Activated CD8-positive, alpha-beta T cell treated with anti-CD3 and anti-CD28 coated beads for 36 hours (primary cell): Measurements from ENCODE around the gene SNX22. TPM values are rescaled to one million over a fixed set of nuclear protein-coding genes. Genes with fewer than 3 reads are reported as not detected.

Experiments
- ATAC-seq: fragments of 200-7000 bp; cut with Tn5 transposase; one replicate; pipeline ENCODE4 v1.10.0; 2021; ENCODE audit warnings: mild to moderate bottlenecking, moderate library complexity
- CTCF ChIA-PET: fragments of 350-600 bp; sonication (Branson Sonifier 250); formaldehyde crosslinking; loops from one replicate; lab custom pipeline; 2021; ENCODE audit warnings: antibody characterized with exemption; lab: Charles Lee
- POLR2A ChIA-PET: fragments of 350-600 bp; sonication (Branson Sonifier 250); formaldehyde crosslinking; loops from one replicate; lab custom pipeline; 2021; ENCODE audit warnings: antibody characterized with exemption; lab: Charles Lee
- DNase-seq: peaks from one replicate; pipeline ENCODE4 v3.0.0-alpha.2; 2020
- H3K27ac Mint-ChIP-seq: one replicate; pipeline ENCODE4 v1.8.0; 2021; ENCODE audit warnings: mild to moderate bottlenecking, mixed read lengths
- H3K27me3 Mint-ChIP-seq: one replicate; pipeline ENCODE4 v1.8.0; 2021; ENCODE audit warnings: mixed read lengths
- H3K36me3 Mint-ChIP-seq: one replicate; pipeline ENCODE4 v1.8.0; 2021; ENCODE audit warnings: low read depth, mixed read lengths
- H3K4me1 Mint-ChIP-seq: one replicate; pipeline ENCODE4 v1.8.0; 2021; ENCODE audit warnings: low read depth, mixed read lengths
- H3K4me3 Mint-ChIP-seq: one replicate; pipeline ENCODE4 v1.8.0; 2021; ENCODE audit warnings: mild to moderate bottlenecking, moderate library complexity, mixed read lengths
- H3K9me3 Mint-ChIP-seq: one replicate; pipeline ENCODE4 v1.8.0; 2021; ENCODE audit warnings: mixed read lengths
- CTCF ChIP-seq: fragments of 200-600 bp; IDR thresholded peaks from one replicate; pipeline ENCODE4 v1.8.0; 2022; ENCODE audit warnings: antibody characterized with exemption, mild to moderate bottlenecking
- intact Hi-C: fragments of 100-400 bp; cut with micrococcal nuclease; formaldehyde crosslinking; loops from one replicate; pipeline ENCODE4 v1.10.0; 2022
- total RNA-seq, 2 experiments: library from RNA; stranded (reverse); gene quantifications; one replicate each; pipeline ENCODE4 v1.2.3, GENCODE V29; 2021

SNX22 gene
- total RNA-seq, 2 experiments from 2014 or later = 1.6 to 1.8 TPM

- Mint-ChIP-seq H3K4me3 (no peak overlapping the region), H3K27me3 (no peaks in the 10 kb centered on the region), H3K27ac (no peak overlapping the region), H3K36me3 (peaks cover 16% of the 10 kb centered on the region), H3K4me1 (peaks cover 8% of the 10 kb centered on the region), H3K9me3 (no peaks in the 10 kb centered on the region)
- POLR2A ChIA-PET = no interaction called here
- DNase-seq (no peak), ATAC-seq (no peak)
- intact Hi-C loops = loop anchor here (10.0 kb wide), 1 partner anchor 150 kb away; the partner anchor contains the start of gene CSNK1G1
- no peak for TF ChIP-seq CTCF
- CTCF ChIA-PET = interaction anchor here (0.9 to 1.6 kb wide), 4 partner anchors 8 to 52 kb away, joined by 3 to 4 read pairs (median 4); no protein-coding TSS in a partner anchor
Observed at GRCh38 chr15:64205202-64205601, 53.7 kb downstream of the SNX22 start.

Other genes starting within 250 kb of the SNX22 start
- gene DAPK2, start 105.2 kb upstream of the SNX22 start, total RNA-seq = 1 to 10 TPM; 1.2 to 1.5 TPM
- 10 to 100 TPM; 88.3 to 99.4 TPM for gene CIAO2A, start 57.9 kb upstream of the SNX22 start, total RNA-seq
- gene SNX1, start 55.7 kb upstream of the SNX22 start, total RNA-seq = 10 to 100 TPM; 75.6 to 80.1 TPM
- gene PPIB, start 11.3 kb downstream of the SNX22 start, total RNA-seq = 100 to 1,000 TPM; 223 to 227 TPM
- gene CSNK1G1, start 204.4 kb downstream of the SNX22 start, total RNA-seq = 10 to 100 TPM; 16.7 to 20.4 TPM
- 100 to 1,000 TPM; 109 to 135 TPM for gene PCLAF, start 229.7 kb downstream of the SNX22 start, total RNA-seq
- 10 to 100 TPM; 15.9 to 17.3 TPM for gene TRIP4, start 236.1 kb downstream of the SNX22 start, total RNA-seq